ENCODE data around the gene BPIFB4.

DNA sequence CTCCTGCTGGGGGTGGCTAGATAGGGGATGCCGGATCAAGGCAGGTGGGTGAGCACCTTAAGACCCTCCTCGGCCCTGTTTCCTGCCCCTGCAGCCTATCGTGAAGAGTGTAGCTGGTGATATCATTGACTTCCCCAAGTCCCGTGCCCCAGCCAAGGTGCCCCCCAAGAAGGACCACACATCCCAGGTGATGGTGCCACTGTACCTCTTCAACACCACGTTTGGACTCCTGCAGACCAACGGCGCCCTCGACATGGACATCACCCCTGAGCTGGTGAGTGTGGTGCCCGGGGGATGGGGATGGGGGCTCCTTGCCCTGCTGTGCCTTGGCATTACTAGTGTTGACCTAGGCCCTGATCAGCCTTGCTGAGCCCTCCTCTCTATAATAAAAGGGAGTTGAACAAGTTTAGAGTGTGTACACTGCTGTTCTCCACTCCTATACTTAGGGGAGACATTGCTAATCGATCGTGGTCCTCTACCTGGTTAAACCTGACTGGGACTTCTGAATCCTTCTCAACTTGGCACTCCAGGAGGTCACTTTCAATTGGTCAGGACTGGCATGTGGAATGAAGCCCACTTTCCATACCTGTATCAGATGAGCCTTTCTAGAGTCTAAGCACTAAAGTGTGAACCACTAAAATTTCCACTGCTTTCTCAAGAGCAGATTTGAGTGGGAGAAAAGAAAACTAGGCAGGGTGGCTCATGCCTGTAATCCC is 14.7 kb upstream of the BPIFB4 start:
- TF ChIP-seq, protein P1, sequence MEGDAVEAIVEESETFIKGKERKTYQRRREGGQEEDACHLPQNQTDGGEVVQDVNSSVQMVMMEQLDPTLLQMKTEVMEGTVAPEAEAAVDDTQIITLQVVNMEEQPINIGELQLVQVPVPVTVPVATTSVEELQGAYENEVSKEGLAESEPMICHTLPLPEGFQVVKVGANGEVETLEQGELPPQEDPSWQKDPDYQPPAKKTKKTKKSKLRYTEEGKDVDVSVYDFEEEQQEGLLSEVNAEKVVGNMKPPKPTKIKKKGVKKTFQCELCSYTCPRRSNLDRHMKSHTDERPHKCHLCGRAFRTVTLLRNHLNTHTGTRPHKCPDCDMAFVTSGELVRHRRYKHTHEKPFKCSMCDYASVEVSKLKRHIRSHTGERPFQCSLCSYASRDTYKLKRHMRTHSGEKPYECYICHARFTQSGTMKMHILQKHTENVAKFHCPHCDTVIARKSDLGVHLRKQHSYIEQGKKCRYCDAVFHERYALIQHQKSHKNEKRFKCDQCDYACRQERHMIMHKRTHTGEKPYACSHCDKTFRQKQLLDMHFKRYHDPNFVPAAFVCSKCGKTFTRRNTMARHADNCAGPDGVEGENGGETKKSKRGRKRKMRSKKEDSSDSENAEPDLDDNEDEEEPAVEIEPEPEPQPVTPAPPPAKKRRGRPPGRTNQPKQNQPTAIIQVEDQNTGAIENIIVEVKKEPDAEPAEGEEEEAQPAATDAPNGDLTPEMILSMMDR (IDR thresholded peaks at IDR 0.05; ENCODE audit: extremely low read depth in 1 of 2, insufficient read depth in 1 of 2, low read depth in 1 of 2, low read length in 2 of 2) = no peak
- no peak for TF ChIP-seq EZH2 (IDR thresholded peaks at IDR 0.05; ENCODE audit: borderline replicate concordance, low read depth, low read length, severe bottlenecking)
- TF ChIP-seq POLR2AphosphoS5 (IDR thresholded peaks at IDR 0.05; ENCODE audit: insufficient read depth, low read depth, low read length) = no peak
